ENCODE results near the gene SCN4B.

DNA sequence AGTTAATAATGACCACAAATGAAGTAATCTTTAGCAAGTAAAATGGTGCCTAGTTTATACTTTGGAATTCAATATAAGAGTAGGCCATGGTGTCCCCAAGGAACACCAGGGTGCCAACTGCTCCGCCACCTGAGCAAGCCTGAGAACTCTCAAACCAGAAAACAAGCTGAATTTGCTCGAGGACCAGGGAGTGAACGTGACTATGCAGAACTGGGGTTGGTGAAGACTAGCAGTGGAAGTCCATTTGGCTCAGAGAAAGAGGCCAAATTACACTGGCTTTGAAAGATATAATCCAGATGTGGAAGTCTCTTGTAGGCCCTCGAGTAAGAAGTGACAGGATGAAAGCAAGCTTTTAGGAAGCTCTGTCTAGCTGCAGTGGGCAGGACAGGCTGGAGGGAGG lies 57.1 kb downstream of the SCN4B start:
- TF ChIP-seq POLR2AphosphoS5 (IDR thresholded peaks at IDR 0.05; ENCODE audit: low read depth, low read length) (no peak), POLR2A (IDR thresholded peaks at IDR 0.05; ENCODE audit: low read depth, low read length) (no peak), TAF1 (IDR thresholded peaks at IDR 0.05; ENCODE audit: borderline replicate concordance, low read depth, low read length) (no peak)
